AG20443 (cell line): Measurements from ENCODE around the gene LRCOL1.

Experiments
- DNase-seq: peaks from one replicate; pipeline ENCODE4 v3.0.0; 2012; ENCODE audit warnings: low spot score, mixed read lengths

The LRCOL1 gene

GRCh38 chr12:132635076-132635955, 24.9 kb upstream of the LRCOL1 start:
- no peak for DNase-seq

GRCh38 chr12:132634411-132634990, 24.1 kb upstream of the LRCOL1 start:
- no peak for DNase-seq

GRCh38 chr12:132633901-132634300, 23.5 kb upstream of the LRCOL1 start:
- DNase-seq = no peak

- DNase-seq = no peak
Observed at GRCh38 chr12:132633398-132633797, 23.0 kb upstream of the LRCOL1 start.

- DNase-seq = no peak
Observed at GRCh38 chr12:132632521-132633228, 22.3 kb upstream of the LRCOL1 start.

GRCh38 chr12:132631666-132632065, 21.3 kb upstream of the LRCOL1 start:
- no peak for DNase-seq

- no peak for DNase-seq
Observed at GRCh38 chr12:132630672-132631071, 20.3 kb upstream of the LRCOL1 start.

- DNase-seq = no peak
Observed at GRCh38 chr12:132629330-132629729, 18.9 kb upstream of the LRCOL1 start.

- DNase-seq = no peak
Observed at GRCh38 chr12:132625731-132626430, 15.5 kb upstream of the LRCOL1 start.

GRCh38 chr12:132624910-132625630, 14.7 kb upstream of the LRCOL1 start:
- no peak for DNase-seq

- no peak for DNase-seq
Observed at GRCh38 chr12:132624186-132624855, 13.9 kb upstream of the LRCOL1 start.

GRCh38 chr12:132623072-132623869, 12.9 kb upstream of the LRCOL1 start:
- no peak for DNase-seq

GRCh38 chr12:132622437-132623071, 12.2 kb upstream of the LRCOL1 start:
- peak; percentile 82 for DNase-seq

- DNase-seq = no peak
Observed at GRCh38 chr12:132621657-132622435, 11.5 kb upstream of the LRCOL1 start.

- no peak for DNase-seq
Observed at GRCh38 chr12:132620899-132621656, 10.7 kb upstream of the LRCOL1 start.

GRCh38 chr12:132620113-132620898, 9.9 kb upstream of the LRCOL1 start:
- DNase-seq = no peak

- no peak for DNase-seq
Observed at GRCh38 chr12:132619386-132620112, 9.2 kb upstream of the LRCOL1 start.
